Measurements from ENCODE around the gene PDE8A. TPM values are rescaled to one million over a fixed set of nuclear protein-coding genes. Genes with fewer than 3 reads are reported as not detected.

Gene PDE8A
- total and polyA plus RNA-seq, 2 of the 4 experiments (the other 2 are of a cell fraction) = 32.4 to 35.9 TPM

- DNase-seq (no peak), ATAC-seq (ENCODE audit: low read depth) (no peak)
- Histone ChIP-seq H3K18ac (ENCODE audit: low read depth, low read length) (no peak overlapping the region), H3K4ac (ENCODE audit: low read depth, low read length) (no peak overlapping the region), H3K4me1 (ENCODE audit: control insufficient read depth, insufficient read depth, low read length) (peaks cover 13% of the 10 kb centered on the region), H3K14ac (replicated peaks; ENCODE audit: low read depth, low read length) (no peak overlapping the region), H2BK120ac (ENCODE audit: low read depth, low read length) (no peak overlapping the region), H3K79me1 (ENCODE audit: low read depth in 1 of 2, low read length in 2 of 2) (peaks cover 27 to 75% of the 10 kb centered on the region in 2 experiments), H3K56ac (ENCODE audit: extremely low read depth, insufficient read depth, low read length) (no peak overlapping the region), H3K27me3 (ENCODE audit: control insufficient read depth, insufficient read depth, low read length) (no peaks in the 10 kb centered on the region), H2AFZ (replicated peaks; ENCODE audit: low read length, poor library complexity) (no peak overlapping the region), H3K36me3 (ENCODE audit: control insufficient read depth, insufficient read depth, low read length) (no peaks in the 10 kb centered on the region), H4K8ac (ENCODE audit: low read depth in 2 of 2, low read length in 2 of 2) (no peak overlapping the region), H3K27ac (ENCODE audit: insufficient read depth, low read length) (no peak overlapping the region), H3K4me2 (ENCODE audit: low read depth, low read length) (no peak overlapping the region), H2BK20ac (ENCODE audit: low read depth, low read length) (no peak overlapping the region), H4K20me1 (ENCODE audit: insufficient read depth, low read length) (peaks cover 2% of the 10 kb centered on the region; the same call in 1 of the 2 replicates), H4K5ac (ENCODE audit: low read depth, low read length) (no peak overlapping the region), H3K9me3 (ENCODE audit: control insufficient read depth, insufficient read depth, low read length) (no peaks in the 10 kb centered on the region), H2AK5ac (ENCODE audit: low read depth, low read length) (no peak overlapping the region), H3K23ac (ENCODE audit: low read depth, low read length) (no peak overlapping the region), H3K9me1 (ENCODE audit: insufficient read depth, low read length) (peaks cover 3% of the 10 kb centered on the region), H2AK9ac (replicated peaks; ENCODE audit: low read depth, low read length, poor library complexity) (no peak overlapping the region), H2BK15ac (ENCODE audit: low read depth, low read length) (no peak overlapping the region), H3K9ac (ENCODE audit: low read depth, low read length) (no peak overlapping the region), H3K4me3 (ENCODE audit: insufficient read depth, low read depth, low read length) (no peak overlapping the region), H2BK5ac (ENCODE audit: low read depth, low read length, poor library complexity, severe bottlenecking) (no peak overlapping the region), H4K91ac (ENCODE audit: insufficient read depth, low read depth, low read length) (no peak overlapping the region)
- ChIA-PET CTCF (interaction anchor here (0.6 kb wide), 2 partner anchors 60 to 218 kb away, joined by 3 read pairs; no protein-coding TSS in a partner anchor), POLR2A (ENCODE audit: unreplicated experiment) (no interaction called here)
- dilution Hi-C loops (cut with HindIII; ENCODE audit: low sequenced_read_pairs, unreplicated experiment) = no loop called here
- no CpG with 5 or more reads among the region's 3 CpGs for WGBS, 2 experiments (ENCODE audit: extremely low coverage in 2 of 2, insufficient read length in 1 of 2)
- no peak for TF ChIP-seq RFX5 (IDR thresholded peaks at IDR 0.05; ENCODE audit: low read depth, low read length)
- no peak for TF ChIP-seq BHLHE40 (IDR thresholded peaks at IDR 0.05; ENCODE audit: low read depth, low read length)
- TF ChIP-seq RAD21 (IDR thresholded peaks at IDR 0.05; ENCODE audit: low read length) = no peak
- no peak for TF ChIP-seq POLR2A (IDR thresholded peaks at IDR 0.05; ENCODE audit: low read depth, low read length)
- TF ChIP-seq, protein P1, sequence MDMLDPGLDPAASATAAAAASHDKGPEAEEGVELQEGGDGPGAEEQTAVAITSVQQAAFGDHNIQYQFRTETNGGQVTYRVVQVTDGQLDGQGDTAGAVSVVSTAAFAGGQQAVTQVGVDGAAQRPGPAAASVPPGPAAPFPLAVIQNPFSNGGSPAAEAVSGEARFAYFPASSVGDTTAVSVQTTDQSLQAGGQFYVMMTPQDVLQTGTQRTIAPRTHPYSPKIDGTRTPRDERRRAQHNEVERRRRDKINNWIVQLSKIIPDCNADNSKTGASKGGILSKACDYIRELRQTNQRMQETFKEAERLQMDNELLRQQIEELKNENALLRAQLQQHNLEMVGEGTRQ (IDR thresholded peaks at IDR 0.05; ENCODE audit: low read depth, low read length) = no peak
- TF ChIP-seq NFE2L2 (IDR thresholded peaks at IDR 0.05; ENCODE audit: low read depth, low read length) = no peak
- no peak for TF ChIP-seq CEBPB (IDR thresholded peaks at IDR 0.05; ENCODE audit: low read depth, low read length)
- no peak for TF ChIP-seq MAFK (IDR thresholded peaks at IDR 0.05; ENCODE audit: low read depth, low read length)
- no peak for TF ChIP-seq FOS (IDR thresholded peaks at IDR 0.05; ENCODE audit: low read depth, low read length)
- TF ChIP-seq RCOR1 (IDR thresholded peaks at IDR 0.05; ENCODE audit: insufficient replicate concordance, low read length) = no peak
- no TSS peak for BruUV-seq (replicated peaks)
- intact Hi-C loops (cut with micrococcal nuclease) = no loop called here
- in situ Hi-C loops (cut with MboI; ENCODE audit: low sequenced_read_pairs) = no loop called here
Observed at GRCh38 chr15:85036716-85037115, 55.1 kb downstream of the PDE8A start.
